ENCODE measurements around the gene CC2D2B. TPM values are rescaled to one million over a fixed set of nuclear protein-coding genes. Genes with fewer than 3 reads are reported as not detected.
"Not testable (repeated sequence)": the region's sequence is repeated elsewhere in the genome, so short reads cannot be mapped to it uniquely, and the experiment has no call there.

Gene CC2D2B
- total RNA-seq, 1 experiment from 2014 or later: not detected

GRCh38 chr10:95873139-95873538 is 34.6 kb upstream of the CC2D2B start:
- CTCF ChIA-PET: no interaction called here

GRCh38 chr10:95873651-95874050 is 34.1 kb upstream of the CC2D2B start:
- Histone ChIP-seq H3K4me1 (ENCODE audit: insufficient read depth, low read length, poor library complexity, severe bottlenecking) (no peaks in the 10 kb centered on the region), H3K36me3 (ENCODE audit: insufficient read depth, low read length, poor library complexity, severe bottlenecking) (no peaks in the 10 kb centered on the region), H3K27ac (ENCODE audit: low read depth, low read length, poor library complexity, severe bottlenecking) (no peak overlapping the region), H3K9me3 (ENCODE audit: low read depth, low read length, poor library complexity, severe bottlenecking) (no peaks in the 10 kb centered on the region), H3K4me3 (ENCODE audit: low read depth, low read length, poor library complexity, severe bottlenecking) (no peak overlapping the region), H3K27me3 (replicated peaks; ENCODE audit: insufficient read depth, low read depth, low read length, poor library complexity) (no peaks in the 10 kb centered on the region)
- no TSS peak for BruUV-seq (replicated peaks)
- DNase-seq (ENCODE audit: low spot score): no peak
- ChIA-PET CTCF (no interaction called here), POLR2A (ENCODE audit: low non-redundant PET) (no interaction called here)
- intact Hi-C loops (cut with micrococcal nuclease; ENCODE audit: unreplicated experiment): no loop called here
- no peak for TF ChIP-seq EZH2 (IDR thresholded peaks at IDR 0.05; ENCODE audit: borderline replicate concordance, low read depth, low read length, poor library complexity, severe bottlenecking)
- no peak for TF ChIP-seq CTCF (conservative IDR thresholded peaks at IDR 0.05; ENCODE audit: low read depth, low read length)

More at GRCh38 chr10:95873139-95873538, 34.6 kb upstream of the CC2D2B start:
- Histone ChIP-seq H3K27me3 (replicated peaks; ENCODE audit: insufficient read depth, low read depth, low read length, poor library complexity) (no peaks in the 10 kb centered on the region), H3K9me3 (ENCODE audit: low read depth, low read length, poor library complexity, severe bottlenecking) (no peaks in the 10 kb centered on the region), H3K36me3 (ENCODE audit: insufficient read depth, low read length, poor library complexity, severe bottlenecking) (no peaks in the 10 kb centered on the region), H3K4me3 (ENCODE audit: low read depth, low read length, poor library complexity, severe bottlenecking) (no peak overlapping the region), H3K4me1 (ENCODE audit: insufficient read depth, low read length, poor library complexity, severe bottlenecking) (no peaks in the 10 kb centered on the region), H3K27ac (ENCODE audit: low read depth, low read length, poor library complexity, severe bottlenecking) (no peak overlapping the region)
- TSS peak; percentile 22 for BruUV-seq (replicated peaks)
- no peak for TF ChIP-seq CTCF (conservative IDR thresholded peaks at IDR 0.05; ENCODE audit: low read depth, low read length)
- TF ChIP-seq EZH2 (IDR thresholded peaks at IDR 0.05; ENCODE audit: borderline replicate concordance, low read depth, low read length, poor library complexity, severe bottlenecking): no peak
- POLR2A ChIA-PET (ENCODE audit: low non-redundant PET): no interaction called here
- intact Hi-C loops (cut with micrococcal nuclease; ENCODE audit: unreplicated experiment): no loop called here
- DNase-seq (ENCODE audit: low spot score): no peak

GRCh38 chr10:95874783-95875182 is 33.0 kb upstream of the CC2D2B start:
- BruUV-seq (replicated peaks); H3K27ac ChIP-seq (ENCODE audit: low read depth, low read length, poor library complexity, severe bottlenecking); DNase-seq (ENCODE audit: low spot score); H3K4me3 ChIP-seq (ENCODE audit: low read depth, low read length, poor library complexity, severe bottlenecking); H3K9me3 ChIP-seq (ENCODE audit: low read depth, low read length, poor library complexity, severe bottlenecking); POLR2A ChIA-PET (ENCODE audit: low non-redundant PET); CTCF ChIA-PET; intact Hi-C loops (cut with micrococcal nuclease; ENCODE audit: unreplicated experiment); H3K4me1 ChIP-seq (ENCODE audit: insufficient read depth, low read length, poor library complexity, severe bottlenecking); H3K36me3 ChIP-seq (ENCODE audit: insufficient read depth, low read length, poor library complexity, severe bottlenecking); H3K27me3 ChIP-seq (replicated peaks; ENCODE audit: insufficient read depth, low read depth, low read length, poor library complexity): not testable (repeated sequence)

- no peak for DNase-seq (ENCODE audit: low spot score)
- Histone ChIP-seq H3K9me3 (ENCODE audit: low read depth, low read length, poor library complexity, severe bottlenecking) (no peaks in the 10 kb centered on the region), H3K36me3 (ENCODE audit: insufficient read depth, low read length, poor library complexity, severe bottlenecking) (no peaks in the 10 kb centered on the region), H3K4me3 (ENCODE audit: low read depth, low read length, poor library complexity, severe bottlenecking) (no peak overlapping the region), H3K27ac (ENCODE audit: low read depth, low read length, poor library complexity, severe bottlenecking) (no peak overlapping the region), H3K4me1 (ENCODE audit: insufficient read depth, low read length, poor library complexity, severe bottlenecking) (no peaks in the 10 kb centered on the region), H3K27me3 (replicated peaks; ENCODE audit: insufficient read depth, low read depth, low read length, poor library complexity) (no peaks in the 10 kb centered on the region)
- no peak for TF ChIP-seq CTCF (conservative IDR thresholded peaks at IDR 0.05; ENCODE audit: low read depth, low read length)
- no peak for TF ChIP-seq EZH2 (IDR thresholded peaks at IDR 0.05; ENCODE audit: borderline replicate concordance, low read depth, low read length, poor library complexity, severe bottlenecking)
- intact Hi-C loops (cut with micrococcal nuclease; ENCODE audit: unreplicated experiment): no loop called here
- CTCF ChIA-PET: no interaction called here
- POLR2A ChIA-PET (ENCODE audit: low non-redundant PET): no interaction called here
- BruUV-seq (replicated peaks): no TSS peak
Observed at GRCh38 chr10:95876756-95877155, 31.0 kb upstream of the CC2D2B start.
